Measurements from ENCODE around the gene AIG1.

GRCh38 chr6:143335865-143336264 is 275.2 kb downstream of the AIG1 start:
- TF ChIP-seq CTCF (IDR thresholded peaks at IDR 0.05) (no peak), EZH2 (IDR thresholded peaks at IDR 0.05) (no peak), EZH2phosphoT487 (IDR thresholded peaks at IDR 0.05) (no peak)
